SK-N-MC (cell line): Measurements from ENCODE around the gene SPZ1.

Experiments
- EZH2 ChIP-seq: fragments of 200-600 bp; sonication (generic); IDR thresholded peaks from one replicate; pipeline ENCODE4 v1.6.1; 2017; ENCODE audit warnings: antibody characterized with exemption
- FOXP2 ChIP-seq: optimal IDR thresholded peaks from 2 replicates; pipeline ENCODE3; 2011; ENCODE audit warnings: mild to moderate bottlenecking, moderate library complexity; ENCODE audit not compliant: insufficient read depth; ENCODE audit errors: extremely low read length, control extremely low read depth
- POLR2AphosphoS5 ChIP-seq: IDR thresholded peaks from 2 replicates; pipeline ENCODE4 v1.6.1; 2012; ENCODE audit warnings: mild to moderate bottlenecking, low read depth, low read length, borderline replicate concordance

GRCh38 chr5:80360914-80361444 lies 41.2 kb downstream of the SPZ1 start:
- TF ChIP-seq EZH2 (no peak), POLR2AphosphoS5 (no peak), FOXP2 (no peak)
